HG02798 (cell line): ENCODE data around the gene CCZ1B.
"Not testable (repeated sequence)": the region's sequence is repeated elsewhere in the genome, so short reads cannot be mapped to it uniquely, and the experiment has no call there.

Experiments used
- ATAC-seq: cut with Tn5 transposase; IDR thresholded peaks from one replicate; pipeline ENCODE4 v1.9.1; 2021; ENCODE audit warnings: mild to moderate bottlenecking; ENCODE audit not compliant: unreplicated experiment, poor library complexity

The CCZ1B gene

GRCh38 chr7:6826151-6826550, at the start of gene CCZ1B:
Gene CCZ1B (minus strand): TSS chr7:6826275. CDS start chr7:6826197, 78 bp downstream.
- ATAC-seq: peak; percentile 100

- not testable (repeated sequence) for ATAC-seq
These were observed 48.9 kb upstream of the CCZ1B start for GRCh38 chr7:6875022-6875421.

- ATAC-seq: not testable (repeated sequence)
These were observed 46.3 kb upstream of the CCZ1B start for GRCh38 chr7:6872246-6872945.

GRCh38 chr7:6871421-6872144, 45.5 kb upstream of the CCZ1B start:
- not testable (repeated sequence) for ATAC-seq

- not testable (repeated sequence) for ATAC-seq
These were observed 38.7 kb upstream of the CCZ1B start for GRCh38 chr7:6864751-6865150.

- not testable (repeated sequence) for ATAC-seq
These were observed 38.1 kb upstream of the CCZ1B start for GRCh38 chr7:6864188-6864587.

- ATAC-seq: not testable (repeated sequence)
These were observed 36.8 kb upstream of the CCZ1B start for GRCh38 chr7:6862876-6863275.

GRCh38 chr7:6857721-6858314, 31.7 kb upstream of the CCZ1B start:
- ATAC-seq: not testable (repeated sequence)

- not testable (repeated sequence) for ATAC-seq
These were observed 29.6 kb upstream of the CCZ1B start for GRCh38 chr7:6855563-6856131.

GRCh38 chr7:6854747-6855562, 28.9 kb upstream of the CCZ1B start:
- ATAC-seq: not testable (repeated sequence)

GRCh38 chr7:6853681-6854080, 27.6 kb upstream of the CCZ1B start:
- not testable (repeated sequence) for ATAC-seq

GRCh38 chr7:6849127-6849526, 23.1 kb upstream of the CCZ1B start:
- not testable (repeated sequence) for ATAC-seq

GRCh38 chr7:6847751-6848150, 21.7 kb upstream of the CCZ1B start:
- not testable (repeated sequence) for ATAC-seq

- not testable (repeated sequence) for ATAC-seq
These were observed 19.9 kb upstream of the CCZ1B start for GRCh38 chr7:6845971-6846449.

- ATAC-seq: not testable (repeated sequence)
These were observed 17.6 kb upstream of the CCZ1B start for GRCh38 chr7:6843654-6844053.

- ATAC-seq: not testable (repeated sequence)
These were observed 17.0 kb upstream of the CCZ1B start for GRCh38 chr7:6843092-6843491.

- ATAC-seq: not testable (repeated sequence)
These were observed 16.3 kb upstream of the CCZ1B start for GRCh38 chr7:6842278-6842921.

GRCh38 chr7:6837081-6837480, 11.0 kb upstream of the CCZ1B start:
- ATAC-seq: not testable (repeated sequence)

GRCh38 chr7:6835521-6835920, 9.4 kb upstream of the CCZ1B start:
- ATAC-seq: not testable (repeated sequence)
